Measurements from ENCODE around the gene KLHDC4. TPM values are rescaled to one million over a fixed set of nuclear protein-coding genes. Genes with fewer than 3 reads are reported as not detected.

KLHDC4 gene
- total RNA-seq, 1 donor from 2014 or later: 20.4 TPM

GRCh38 chr16:87746178-87746577 lies 19.6 kb downstream of the KLHDC4 start:
- peak overlapping the region in 1 of 3 donors; percentile 8 for H3K9ac ChIP-seq (ENCODE audit: low read depth in 1 of 3, low read length in 3 of 3)
- H3K27ac ChIP-seq (ENCODE audit: low read depth, low read length): no peak overlapping the region
- H3K4me1 ChIP-seq (ENCODE audit: control insufficient read depth in 3 of 3, insufficient read depth in 3 of 3, low read length in 3 of 3): peaks cover 0 to 1% (median 0%) of the 10 kb centered on the region in 3 donors
- no peaks in the 10 kb centered on the region for H3K9me3 ChIP-seq (ENCODE audit: control insufficient read depth in 3 of 3, low read length in 3 of 3)
- no peaks in the 10 kb centered on the region for H3K27me3 ChIP-seq (ENCODE audit: control insufficient read depth in 3 of 3, insufficient read depth in 3 of 3, low read length in 3 of 3)
- peaks cover 56 to 58% (median 58%) of the 10 kb centered on the region in 3 donors for H3K36me3 ChIP-seq (ENCODE audit: control insufficient read depth in 3 of 3, insufficient read depth in 3 of 3, low read length in 3 of 3)
- no peak overlapping the region for H3K4me3 ChIP-seq (ENCODE audit: low read length in 3 of 3)

DNA sequence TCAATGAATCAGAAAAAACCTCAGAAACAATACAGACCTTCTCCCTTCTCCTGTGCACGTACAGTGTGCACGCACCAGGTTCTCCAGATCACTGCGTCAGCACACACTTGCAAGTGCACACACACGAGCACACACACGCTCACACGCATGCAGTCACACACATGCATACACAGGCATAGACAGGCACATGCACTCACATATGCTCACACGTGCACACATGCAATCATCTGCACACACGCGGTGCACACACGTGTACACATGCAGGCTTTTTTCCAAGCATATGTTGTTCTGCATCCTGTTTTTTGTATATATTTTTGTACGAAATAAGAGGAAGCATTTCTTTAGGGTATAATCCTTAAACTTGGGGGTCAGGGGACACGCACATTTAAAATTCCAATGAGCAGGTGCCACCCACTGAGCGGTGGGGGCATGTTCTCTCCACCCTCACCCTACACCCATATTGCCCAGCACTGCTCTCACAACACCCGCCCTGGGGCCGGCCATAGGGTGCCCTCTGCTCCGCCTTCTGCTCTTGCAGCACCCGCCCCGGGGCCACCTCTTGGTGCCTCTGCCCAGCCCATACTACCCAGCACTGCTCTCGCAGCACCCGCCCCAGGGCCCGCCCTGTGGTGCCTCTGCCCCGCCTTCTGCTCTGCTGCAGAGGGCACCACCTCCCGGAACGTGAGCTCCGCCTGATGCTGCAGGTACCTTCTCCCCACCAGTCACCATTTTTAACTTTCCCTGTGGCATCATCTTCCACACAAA lies 20.9 kb downstream of the KLHDC4 start:
- H3K36me3 ChIP-seq (ENCODE audit: control insufficient read depth in 3 of 3, insufficient read depth in 3 of 3, low read length in 3 of 3): peaks cover 53 to 55% (median 53%) of the 10 kb centered on the region in 3 donors
- no peak overlapping the region for H3K9ac ChIP-seq (ENCODE audit: low read depth in 1 of 3, low read length in 3 of 3)
- no peak overlapping the region for H3K27ac ChIP-seq (ENCODE audit: low read depth, low read length)
- H3K9me3 ChIP-seq (ENCODE audit: control insufficient read depth in 3 of 3, low read length in 3 of 3): no peaks in the 10 kb centered on the region
- no peaks in the 10 kb centered on the region for H3K27me3 ChIP-seq (ENCODE audit: control insufficient read depth in 3 of 3, insufficient read depth in 3 of 3, low read length in 3 of 3)
- peaks cover 0 to 3% (median 2%) of the 10 kb centered on the region in 3 donors for H3K4me1 ChIP-seq (ENCODE audit: control insufficient read depth in 3 of 3, insufficient read depth in 3 of 3, low read length in 3 of 3)
- no peak overlapping the region for H3K4me3 ChIP-seq (ENCODE audit: low read length in 3 of 3)

DNA sequence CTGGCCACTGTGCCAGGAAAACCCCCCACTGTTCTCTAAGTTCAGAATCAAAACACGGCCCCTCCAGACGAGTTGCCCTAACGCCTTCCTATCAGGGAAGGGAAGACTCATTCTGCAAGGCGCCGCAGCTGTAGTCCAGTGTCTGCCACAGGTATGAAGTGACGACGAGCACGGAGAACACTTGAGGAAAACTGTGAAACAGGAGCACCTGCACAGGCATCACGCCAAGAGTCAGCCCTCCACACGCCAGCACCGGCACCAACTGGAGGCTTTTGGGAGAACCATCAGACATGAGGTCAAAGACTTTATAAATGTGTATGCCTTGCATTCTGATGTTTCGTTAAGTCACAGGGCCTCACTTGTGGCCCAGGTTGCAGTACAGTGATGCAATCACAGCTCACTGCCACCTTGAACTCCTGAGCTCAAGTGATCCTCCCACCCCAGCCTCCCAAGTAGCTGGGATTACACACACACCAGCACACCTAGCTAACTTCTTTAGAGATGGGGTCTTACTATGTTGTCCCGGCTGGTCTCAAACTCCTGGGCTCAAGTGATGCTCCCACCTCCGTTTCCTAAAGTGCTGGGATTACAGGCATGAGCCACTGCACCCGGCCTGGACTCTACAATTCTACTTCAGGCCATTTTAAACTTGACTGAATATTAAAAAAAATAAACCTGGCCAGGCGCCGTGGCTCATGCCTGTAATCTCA lies 22.9 kb downstream of the KLHDC4 start:
- Histone ChIP-seq H3K36me3 (ENCODE audit: control insufficient read depth in 3 of 3, insufficient read depth in 3 of 3, low read length in 3 of 3) (peaks cover 35 to 41% (median 41%) of the 10 kb centered on the region in 3 donors), H3K4me1 (ENCODE audit: control insufficient read depth in 3 of 3, insufficient read depth in 3 of 3, low read length in 3 of 3) (peaks cover 0 to 3% (median 2%) of the 10 kb centered on the region in 3 donors), H3K27me3 (ENCODE audit: control insufficient read depth in 3 of 3, insufficient read depth in 3 of 3, low read length in 3 of 3) (no peaks in the 10 kb centered on the region), H3K4me3 (ENCODE audit: low read length in 3 of 3) (no peak overlapping the region), H3K27ac (ENCODE audit: low read depth, low read length) (no peak overlapping the region), H3K9ac (ENCODE audit: low read depth in 1 of 3, low read length in 3 of 3) (no peak overlapping the region), H3K9me3 (ENCODE audit: control insufficient read depth in 3 of 3, low read length in 3 of 3) (no peaks in the 10 kb centered on the region)

DNA sequence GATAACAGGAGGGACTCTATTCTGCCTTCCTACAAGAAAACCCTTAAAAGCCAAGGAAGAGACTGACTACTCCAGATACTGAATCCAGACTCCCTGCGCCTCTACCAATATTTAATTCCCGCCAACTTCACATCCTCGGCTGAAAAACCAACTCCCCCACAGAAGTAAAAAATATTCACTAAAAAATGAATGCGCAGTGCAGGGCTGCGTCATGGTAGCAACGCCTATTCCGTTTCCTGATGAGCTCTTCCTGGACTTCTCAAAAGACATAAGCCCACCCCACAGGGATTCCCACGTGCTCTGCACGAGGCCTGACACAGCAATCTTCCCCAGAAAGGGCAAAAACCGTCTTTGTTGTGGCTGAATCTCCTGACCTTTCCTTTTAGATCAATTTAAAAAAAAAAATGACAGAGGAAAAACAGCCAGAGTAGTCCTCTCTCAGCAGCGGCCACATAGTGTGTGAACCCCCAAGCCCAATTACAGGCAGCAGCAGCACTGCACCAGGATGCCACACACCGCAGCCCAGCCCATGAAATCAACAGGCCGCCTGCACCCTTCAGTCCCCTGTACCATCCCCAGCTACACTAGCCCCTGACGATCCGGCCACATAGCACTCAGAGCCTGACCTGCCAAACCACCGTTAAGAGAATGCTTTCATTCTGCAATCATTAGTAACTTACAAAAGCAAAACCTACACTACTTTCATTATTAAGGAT lies 23.9 kb downstream of the KLHDC4 start:
- no peaks in the 10 kb centered on the region for H3K9me3 ChIP-seq (ENCODE audit: control insufficient read depth in 3 of 3, low read length in 3 of 3)
- no peaks in the 10 kb centered on the region for H3K27me3 ChIP-seq (ENCODE audit: control insufficient read depth in 3 of 3, insufficient read depth in 3 of 3, low read length in 3 of 3)
- H3K27ac ChIP-seq (ENCODE audit: low read depth, low read length): no peak overlapping the region
- no peak overlapping the region for H3K9ac ChIP-seq (ENCODE audit: low read depth in 1 of 3, low read length in 3 of 3)
- peaks cover 24 to 32% (median 30%) of the 10 kb centered on the region in 3 donors for H3K36me3 ChIP-seq (ENCODE audit: control insufficient read depth in 3 of 3, insufficient read depth in 3 of 3, low read length in 3 of 3)
- no peak overlapping the region for H3K4me3 ChIP-seq (ENCODE audit: low read length in 3 of 3)
- peaks cover 0 to 3% (median 2%) of the 10 kb centered on the region in 3 donors for H3K4me1 ChIP-seq (ENCODE audit: control insufficient read depth in 3 of 3, insufficient read depth in 3 of 3, low read length in 3 of 3)

DNA sequence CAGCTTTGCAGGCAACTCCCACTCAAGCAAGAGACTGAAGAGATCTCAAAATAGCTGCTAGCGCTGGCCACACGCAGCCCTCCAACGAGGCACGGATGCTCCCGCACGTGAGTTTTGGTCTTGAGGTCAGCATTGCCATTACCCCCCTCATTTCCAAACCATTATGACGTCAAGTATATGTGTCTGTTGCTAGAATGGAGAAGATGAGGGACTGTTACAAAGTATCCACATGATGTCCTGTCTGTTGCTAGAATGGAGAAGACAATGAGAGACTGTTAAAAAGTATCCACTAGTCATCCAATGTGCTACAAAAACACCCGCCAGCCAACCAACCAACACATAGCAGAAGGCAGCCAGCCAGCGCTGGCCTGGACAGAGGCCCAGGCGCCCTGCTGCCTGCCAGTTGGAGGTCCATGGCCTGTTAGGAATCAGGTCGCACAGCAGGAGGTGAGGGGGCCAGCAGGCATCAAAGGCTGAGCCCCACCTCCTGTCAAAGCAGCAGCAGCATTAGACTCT lies 24.8 kb downstream of the KLHDC4 start:
- H3K9me3 ChIP-seq (ENCODE audit: control insufficient read depth in 3 of 3, low read length in 3 of 3): no peaks in the 10 kb centered on the region
- no peaks in the 10 kb centered on the region for H3K27me3 ChIP-seq (ENCODE audit: control insufficient read depth in 3 of 3, insufficient read depth in 3 of 3, low read length in 3 of 3)
- H3K9ac ChIP-seq (ENCODE audit: low read depth in 1 of 3, low read length in 3 of 3): peak overlapping the region in 1 of 3 donors; percentile 40
- H3K4me3 ChIP-seq (ENCODE audit: low read length in 3 of 3): no peak overlapping the region
- H3K4me1 ChIP-seq (ENCODE audit: control insufficient read depth in 3 of 3, insufficient read depth in 3 of 3, low read length in 3 of 3): peaks cover 0 to 3% (median 2%) of the 10 kb centered on the region in 3 donors
- H3K36me3 ChIP-seq (ENCODE audit: control insufficient read depth in 3 of 3, insufficient read depth in 3 of 3, low read length in 3 of 3): peaks cover 19 to 29% (median 28%) of the 10 kb centered on the region in 3 donors
- H3K27ac ChIP-seq (ENCODE audit: low read depth, low read length): no peak overlapping the region

DNA sequence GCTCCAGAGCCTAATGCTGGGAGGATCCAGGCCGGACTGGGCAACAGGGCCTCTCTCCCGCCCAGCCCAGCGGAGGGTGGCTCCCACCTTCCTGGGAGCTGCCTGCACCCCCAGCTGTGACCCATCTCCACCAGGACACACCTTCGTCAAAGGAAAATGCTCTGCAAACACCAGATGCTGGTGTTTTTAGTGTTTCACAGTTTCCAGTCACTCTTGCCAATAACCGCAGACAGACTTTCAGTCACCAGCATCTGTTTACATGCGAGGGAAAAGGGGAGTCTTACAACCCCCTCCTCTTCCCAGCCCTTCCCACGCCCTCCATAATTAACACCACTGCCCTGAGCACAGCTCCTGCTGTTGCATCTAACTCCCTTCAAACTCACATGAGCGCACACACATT lies 25.3 kb downstream of the KLHDC4 start:
- peaks cover 16 to 25% (median 24%) of the 10 kb centered on the region in 3 donors for H3K36me3 ChIP-seq (ENCODE audit: control insufficient read depth in 3 of 3, insufficient read depth in 3 of 3, low read length in 3 of 3)
- no peaks in the 10 kb centered on the region for H3K27me3 ChIP-seq (ENCODE audit: control insufficient read depth in 3 of 3, insufficient read depth in 3 of 3, low read length in 3 of 3)
- H3K4me1 ChIP-seq (ENCODE audit: control insufficient read depth in 3 of 3, insufficient read depth in 3 of 3, low read length in 3 of 3): peaks cover 0 to 3% (median 2%) of the 10 kb centered on the region in 3 donors
- H3K27ac ChIP-seq (ENCODE audit: low read depth, low read length): no peak overlapping the region
- H3K4me3 ChIP-seq (ENCODE audit: low read length in 3 of 3): no peak overlapping the region
- H3K9ac ChIP-seq (ENCODE audit: low read depth in 1 of 3, low read length in 3 of 3): no peak overlapping the region
- no peaks in the 10 kb centered on the region for H3K9me3 ChIP-seq (ENCODE audit: control insufficient read depth in 3 of 3, low read length in 3 of 3)

DNA sequence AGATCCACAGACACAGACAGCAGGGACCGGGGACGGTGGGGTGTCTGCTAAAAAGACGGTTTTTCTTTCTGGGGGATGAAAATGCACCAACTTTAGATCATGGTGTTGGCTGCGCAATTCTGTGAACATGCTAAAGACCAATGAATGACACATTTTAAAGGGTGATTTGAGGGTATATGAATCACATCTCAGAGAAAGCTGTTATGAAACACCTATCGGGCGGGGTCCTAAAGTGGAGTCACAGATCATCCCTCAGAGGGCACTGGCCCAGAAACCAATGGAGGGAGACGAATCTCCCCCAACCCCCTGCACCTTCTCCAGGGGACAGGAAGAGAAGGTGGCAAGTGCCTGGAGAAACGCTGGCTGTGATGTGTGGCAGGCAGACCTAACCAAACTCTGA lies 26.0 kb downstream of the KLHDC4 start:
- no peak overlapping the region for H3K9ac ChIP-seq (ENCODE audit: low read depth in 1 of 3, low read length in 3 of 3)
- H3K27ac ChIP-seq (ENCODE audit: low read depth, low read length): no peak overlapping the region
- no peaks in the 10 kb centered on the region for H3K9me3 ChIP-seq (ENCODE audit: control insufficient read depth in 3 of 3, low read length in 3 of 3)
- H3K4me3 ChIP-seq (ENCODE audit: low read length in 3 of 3): no peak overlapping the region
- peaks cover 15 to 23% (median 18%) of the 10 kb centered on the region in 3 donors for H3K36me3 ChIP-seq (ENCODE audit: control insufficient read depth in 3 of 3, insufficient read depth in 3 of 3, low read length in 3 of 3)
- H3K4me1 ChIP-seq (ENCODE audit: control insufficient read depth in 3 of 3, insufficient read depth in 3 of 3, low read length in 3 of 3): peaks cover 0 to 3% (median 2%) of the 10 kb centered on the region in 3 donors
- no peaks in the 10 kb centered on the region for H3K27me3 ChIP-seq (ENCODE audit: control insufficient read depth in 3 of 3, insufficient read depth in 3 of 3, low read length in 3 of 3)

GRCh38 chr16:87736008-87736382 lies 29.8 kb downstream of the KLHDC4 start:
- Histone ChIP-seq H3K4me1 (ENCODE audit: control insufficient read depth in 3 of 3, insufficient read depth in 3 of 3, low read length in 3 of 3) (peaks cover 0 to 2% (median 0%) of the 10 kb centered on the region in 3 donors), H3K27ac (ENCODE audit: low read depth, low read length) (no peak overlapping the region), H3K36me3 (ENCODE audit: control insufficient read depth in 3 of 3, insufficient read depth in 3 of 3, low read length in 3 of 3) (peaks cover 15 to 23% (median 16%) of the 10 kb centered on the region in 3 donors), H3K27me3 (ENCODE audit: control insufficient read depth in 3 of 3, insufficient read depth in 3 of 3, low read length in 3 of 3) (no peaks in the 10 kb centered on the region), H3K4me3 (ENCODE audit: low read length in 3 of 3) (no peak overlapping the region), H3K9ac (ENCODE audit: low read depth in 1 of 3, low read length in 3 of 3) (no peak overlapping the region), H3K9me3 (ENCODE audit: control insufficient read depth in 3 of 3, low read length in 3 of 3) (no peaks in the 10 kb centered on the region)

DNA sequence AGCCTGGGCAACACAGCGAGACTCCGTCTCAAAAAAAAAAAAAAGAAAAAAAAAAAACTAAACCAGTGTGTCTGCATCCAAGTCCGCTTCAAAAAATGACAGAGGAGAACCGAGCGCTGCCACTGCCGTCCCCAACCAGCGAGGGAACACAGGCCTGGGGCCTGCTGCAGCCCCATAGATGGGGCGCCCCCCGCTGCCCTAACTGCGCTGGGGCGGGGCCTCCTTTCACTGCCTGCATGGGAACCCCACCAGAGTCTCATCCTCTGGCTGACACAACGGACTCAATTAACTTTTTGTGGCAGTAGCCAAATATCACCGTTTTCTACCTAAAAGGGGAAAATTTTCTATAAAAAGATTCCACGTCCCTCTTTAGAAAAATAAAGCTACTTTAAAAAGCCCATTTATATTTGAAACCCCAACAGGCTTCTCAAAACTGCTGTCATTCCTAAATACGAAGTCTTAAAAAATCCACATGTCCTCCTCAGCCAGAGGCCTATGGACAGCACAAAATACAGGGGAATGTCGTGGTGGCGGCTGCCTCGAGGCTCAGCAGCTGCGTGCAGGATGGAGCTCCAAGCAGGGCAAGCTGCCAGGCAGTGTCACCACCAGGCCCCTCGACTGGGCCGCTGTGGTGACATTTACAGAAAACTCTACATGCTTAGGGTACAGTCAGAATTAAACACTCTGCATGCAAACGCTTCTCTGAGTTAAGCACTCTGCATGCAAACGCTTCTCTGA lies 30.3 kb downstream of the KLHDC4 start:
- Histone ChIP-seq H3K9me3 (ENCODE audit: control insufficient read depth in 3 of 3, low read length in 3 of 3) (no peaks in the 10 kb centered on the region), H3K36me3 (ENCODE audit: control insufficient read depth in 3 of 3, insufficient read depth in 3 of 3, low read length in 3 of 3) (peaks cover 13 to 19% (median 14%) of the 10 kb centered on the region in 3 donors), H3K4me1 (ENCODE audit: control insufficient read depth in 3 of 3, insufficient read depth in 3 of 3, low read length in 3 of 3) (no peaks in the 10 kb centered on the region), H3K27me3 (ENCODE audit: control insufficient read depth in 3 of 3, insufficient read depth in 3 of 3, low read length in 3 of 3) (no peaks in the 10 kb centered on the region), H3K9ac (ENCODE audit: low read depth in 1 of 3, low read length in 3 of 3) (no peak overlapping the region), H3K4me3 (ENCODE audit: low read length in 3 of 3) (no peak overlapping the region), H3K27ac (ENCODE audit: low read depth, low read length) (no peak overlapping the region)

Measured in skeletal muscle tissue (tissue), 4 donors.